ENCODE data around the gene PSMD11. TPM values are rescaled to one million over a fixed set of nuclear protein-coding genes. Genes with fewer than 3 reads are reported as not detected.
A peak's percentile ranks its signal among the peaks of the same experiment; 100 is the strongest.

PSMD11 gene
- total and polyA plus RNA-seq, 3 donors from 2014 or later, result 53.2 to 99.0 (median 59.3) TPM

DNA sequence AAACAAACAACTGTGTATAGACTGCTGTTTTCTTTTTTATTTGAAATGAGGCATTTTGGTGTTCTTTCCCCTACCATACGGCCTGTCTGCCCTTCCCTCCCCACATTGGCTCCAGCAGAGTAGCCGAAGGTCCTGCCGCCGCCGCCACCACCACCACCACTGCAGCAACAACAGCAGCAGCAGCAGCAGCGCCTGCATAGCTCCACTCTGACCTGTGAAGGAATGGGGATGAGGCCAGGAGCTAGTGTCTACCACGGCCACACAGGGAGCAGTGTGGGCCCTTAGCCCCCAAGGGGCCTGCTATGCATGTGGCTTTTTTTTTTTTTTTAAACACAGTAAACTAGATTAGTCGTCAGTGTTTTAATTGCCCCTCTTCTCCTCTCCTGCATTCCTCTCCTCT lies 36.9 kb downstream of the PSMD11 start:
- no peak overlapping the region for H3K4me3 ChIP-seq
- intact Hi-C loops (cut with DNase I; ENCODE audit: low total_unique reads), result no loop called here
- no peak overlapping the region for H3K27ac ChIP-seq
- no peaks in the 10 kb centered on the region for H3K36me3 ChIP-seq (ENCODE audit: low read depth, missing control alignments)
- no peak for TF ChIP-seq POLR2A (IDR thresholded peaks at IDR 0.05)
- TF ChIP-seq, protein P1, sequence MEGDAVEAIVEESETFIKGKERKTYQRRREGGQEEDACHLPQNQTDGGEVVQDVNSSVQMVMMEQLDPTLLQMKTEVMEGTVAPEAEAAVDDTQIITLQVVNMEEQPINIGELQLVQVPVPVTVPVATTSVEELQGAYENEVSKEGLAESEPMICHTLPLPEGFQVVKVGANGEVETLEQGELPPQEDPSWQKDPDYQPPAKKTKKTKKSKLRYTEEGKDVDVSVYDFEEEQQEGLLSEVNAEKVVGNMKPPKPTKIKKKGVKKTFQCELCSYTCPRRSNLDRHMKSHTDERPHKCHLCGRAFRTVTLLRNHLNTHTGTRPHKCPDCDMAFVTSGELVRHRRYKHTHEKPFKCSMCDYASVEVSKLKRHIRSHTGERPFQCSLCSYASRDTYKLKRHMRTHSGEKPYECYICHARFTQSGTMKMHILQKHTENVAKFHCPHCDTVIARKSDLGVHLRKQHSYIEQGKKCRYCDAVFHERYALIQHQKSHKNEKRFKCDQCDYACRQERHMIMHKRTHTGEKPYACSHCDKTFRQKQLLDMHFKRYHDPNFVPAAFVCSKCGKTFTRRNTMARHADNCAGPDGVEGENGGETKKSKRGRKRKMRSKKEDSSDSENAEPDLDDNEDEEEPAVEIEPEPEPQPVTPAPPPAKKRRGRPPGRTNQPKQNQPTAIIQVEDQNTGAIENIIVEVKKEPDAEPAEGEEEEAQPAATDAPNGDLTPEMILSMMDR (IDR thresholded peaks at IDR 0.05), result no peak
- no peak for DNase-seq
- 80% methylated on average over 8 of the region's 8 CpGs for WGBS, 2 donors
- no peaks in the 10 kb centered on the region for H3K27me3 ChIP-seq
- peaks cover 23% of the 10 kb centered on the region for H3K4me1 ChIP-seq
- no peaks in the 10 kb centered on the region for H3K9me3 ChIP-seq

DNA sequence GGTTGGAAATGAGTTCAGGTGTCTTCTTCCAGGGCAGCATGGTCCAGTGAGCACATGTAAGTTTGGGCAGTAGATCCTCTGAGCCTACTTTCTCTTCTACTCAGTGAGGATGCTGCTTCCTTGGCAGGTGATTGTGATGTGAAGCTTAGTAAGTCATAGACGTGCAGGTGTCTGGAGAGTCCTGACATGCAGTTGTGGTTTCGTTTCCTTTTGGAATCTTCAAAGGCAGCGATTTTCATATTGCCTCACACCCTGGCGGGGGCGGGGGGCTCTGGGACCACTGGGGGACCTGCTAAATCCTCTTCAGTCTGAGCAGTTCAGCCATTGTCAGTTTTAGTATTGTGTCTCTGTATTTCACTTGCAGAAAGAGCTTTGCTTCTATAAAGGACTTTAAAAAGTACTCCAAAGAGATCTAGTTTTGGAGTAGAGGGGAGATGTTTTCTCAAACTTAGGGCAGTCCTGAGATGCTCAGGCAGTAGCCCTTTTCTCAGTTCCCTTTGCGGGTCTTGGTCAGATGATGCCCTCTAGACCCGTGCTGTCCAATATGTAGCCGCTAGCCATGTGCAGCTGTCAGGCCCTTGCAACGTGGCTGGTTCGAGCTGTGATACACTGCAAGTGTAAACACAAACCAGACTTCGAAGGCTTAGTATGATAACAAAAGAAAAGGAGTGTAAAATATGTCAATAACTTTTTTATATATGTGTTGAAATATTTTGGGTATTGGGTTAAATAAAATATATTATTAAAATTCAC lies 38.4 kb downstream of the PSMD11 start:
- Histone ChIP-seq H3K4me3 (no peak overlapping the region), H3K36me3 (ENCODE audit: low read depth, missing control alignments) (no peaks in the 10 kb centered on the region), H3K27ac (peak overlapping the region in 1 of 2 donors; percentile 65), H3K9me3 (no peaks in the 10 kb centered on the region), H3K27me3 (no peaks in the 10 kb centered on the region), H3K4me1 (peaks cover 28% of the 10 kb centered on the region)
- intact Hi-C loops (cut with DNase I; ENCODE audit: low total_unique reads), result no loop called here
- WGBS, 2 donors, result 70 to 77% methylated on average over 11 of the region's 11 CpGs
- TF ChIP-seq POLR2A (IDR thresholded peaks at IDR 0.05), result no peak
- TF ChIP-seq, protein P1 (IDR thresholded peaks at IDR 0.05), result no peak
- DNase-seq, result no peak

DNA sequence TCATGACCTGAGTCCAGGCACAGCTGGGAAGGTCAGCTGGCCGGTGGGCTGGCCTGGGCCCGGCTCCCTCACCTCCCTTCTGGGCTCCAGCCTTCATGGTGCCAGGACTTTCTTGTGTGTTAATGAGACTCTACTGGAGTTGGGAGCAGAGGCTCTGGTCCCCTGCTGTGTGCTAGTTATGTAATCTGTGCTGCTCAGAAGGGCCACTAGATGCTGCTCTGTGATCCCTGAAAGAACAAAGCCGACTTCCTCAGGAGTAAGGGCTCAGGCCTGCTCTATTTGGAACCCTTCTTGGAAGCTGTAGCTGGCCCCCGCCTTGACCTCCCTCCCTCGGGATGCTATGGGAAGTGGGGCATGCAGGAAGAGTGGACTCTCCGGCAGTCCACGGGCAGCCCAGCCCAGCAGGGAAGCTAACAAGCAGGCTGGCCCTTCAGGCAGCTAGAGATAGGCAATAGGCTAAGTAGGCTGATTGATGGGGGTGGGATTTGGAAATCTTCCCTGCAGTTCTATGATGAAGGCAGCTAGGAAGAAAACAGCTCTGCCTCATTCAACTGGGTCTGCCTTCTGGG lies 39.2 kb downstream of the PSMD11 start:
- 18 to 40% methylated on average over 2 to 7 of the region's 7 CpGs for WGBS, 2 donors
- intact Hi-C loops (cut with DNase I; ENCODE audit: low total_unique reads), result no loop called here
- Histone ChIP-seq H3K4me3 (no peak overlapping the region), H3K27me3 (no peaks in the 10 kb centered on the region), H3K4me1 (peaks cover 30% of the 10 kb centered on the region), H3K9me3 (no peaks in the 10 kb centered on the region), H3K27ac (peak overlapping the region; percentile 8 to 65), H3K36me3 (ENCODE audit: low read depth, missing control alignments) (no peaks in the 10 kb centered on the region)
- peak; percentile 87 for DNase-seq
- TF ChIP-seq, protein P1 (IDR thresholded peaks at IDR 0.05), result peak; percentile 50 to 73 (median 67)
- no peak for TF ChIP-seq POLR2A (IDR thresholded peaks at IDR 0.05)

DNA sequence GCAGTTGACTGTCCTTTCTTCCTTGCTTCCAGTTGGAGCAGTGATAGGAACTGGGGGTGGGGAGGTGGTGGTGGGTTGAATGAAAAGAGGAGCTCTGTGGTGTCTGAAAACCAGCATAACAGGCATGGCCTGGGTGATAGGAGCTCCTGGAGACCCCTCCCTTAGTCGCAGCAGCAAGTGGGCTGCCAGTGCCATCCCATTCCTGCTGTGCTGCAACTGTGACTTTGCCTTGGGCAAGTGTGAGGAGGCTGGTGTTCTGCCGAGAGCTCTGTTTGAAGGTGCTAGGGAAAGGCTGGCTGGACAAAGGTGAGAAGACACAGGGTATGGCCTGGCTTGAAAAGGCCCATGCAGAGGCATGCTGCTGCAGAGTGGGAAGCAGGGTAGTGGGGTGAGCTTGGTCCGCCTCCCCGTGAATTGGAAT lies 39.7 kb downstream of the PSMD11 start:
- TF ChIP-seq, protein P1 (IDR thresholded peaks at IDR 0.05), result no peak
- TF ChIP-seq POLR2A (IDR thresholded peaks at IDR 0.05), result no peak
- 80% methylated on average over 4 of the region's 4 CpGs for WGBS, 2 donors
- Histone ChIP-seq H3K4me3 (no peak overlapping the region), H3K9me3 (no peaks in the 10 kb centered on the region), H3K36me3 (ENCODE audit: low read depth, missing control alignments) (no peaks in the 10 kb centered on the region), H3K27me3 (no peaks in the 10 kb centered on the region), H3K27ac (peak overlapping the region in 1 of 2 donors; percentile 65), H3K4me1 (peaks cover 30% of the 10 kb centered on the region)
- DNase-seq, result no peak
- intact Hi-C loops (cut with DNase I; ENCODE audit: low total_unique reads), result no loop called here
